Stimulated activated CD4-positive, alpha-beta T cell treated with anti-CD3 and anti-CD28 coated beads, Interleukin-12 subunit alpha, Interleukin-12 subunit beta, amount 100 ng/mL, for 4 hours (primary cell): Measurements from ENCODE around the gene UBE2M.

ENCODE experiments used
- DNase-seq: peaks from one replicate; pipeline ENCODE4 v3.0.0-alpha.2; 2020

Gene UBE2M

DNA sequence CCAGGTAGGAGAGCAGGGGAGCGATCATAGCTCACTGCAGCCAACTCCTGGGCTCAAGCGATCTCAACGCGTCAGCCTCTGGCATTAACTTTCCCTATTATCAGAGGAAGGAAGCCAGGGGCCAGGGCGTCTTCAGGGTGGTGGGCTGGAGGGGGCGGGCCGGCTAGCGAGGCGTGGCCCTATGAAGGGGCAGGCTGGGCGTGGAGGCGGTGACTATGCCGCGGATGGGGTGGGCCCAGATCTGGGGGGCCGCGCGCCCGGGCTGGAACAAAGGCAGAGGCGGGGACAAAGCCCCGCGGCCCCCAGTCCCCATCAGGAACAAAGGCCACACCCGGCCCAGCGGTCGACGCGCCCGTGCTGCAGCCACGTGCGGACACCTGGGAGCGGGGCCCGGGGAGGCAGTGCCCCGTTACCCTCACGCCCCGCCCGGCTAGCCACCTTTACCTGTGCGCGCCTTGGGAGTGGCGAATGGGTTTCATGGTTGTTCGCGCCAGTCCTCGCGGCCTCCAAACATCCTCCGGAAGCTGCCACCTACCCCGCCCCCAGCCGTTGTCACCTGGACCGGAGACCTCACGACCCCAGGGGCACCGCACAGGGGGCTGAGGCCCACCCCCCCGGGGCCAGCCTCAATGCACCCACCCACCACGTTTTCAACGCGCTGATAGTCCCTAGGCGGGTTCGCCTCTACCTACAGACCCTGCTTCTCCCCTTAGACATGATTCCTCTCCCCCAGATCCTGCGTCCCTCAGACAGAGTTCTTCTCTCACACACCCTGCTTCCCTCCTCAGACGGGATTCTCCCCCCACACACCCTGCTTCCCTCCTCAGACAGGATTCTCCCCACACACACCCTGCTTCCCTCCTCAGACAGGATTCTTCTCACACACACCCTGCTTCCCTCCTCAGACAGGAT lies 19.9 kb downstream of the UBE2M start:
- DNase-seq = no peak

DNA sequence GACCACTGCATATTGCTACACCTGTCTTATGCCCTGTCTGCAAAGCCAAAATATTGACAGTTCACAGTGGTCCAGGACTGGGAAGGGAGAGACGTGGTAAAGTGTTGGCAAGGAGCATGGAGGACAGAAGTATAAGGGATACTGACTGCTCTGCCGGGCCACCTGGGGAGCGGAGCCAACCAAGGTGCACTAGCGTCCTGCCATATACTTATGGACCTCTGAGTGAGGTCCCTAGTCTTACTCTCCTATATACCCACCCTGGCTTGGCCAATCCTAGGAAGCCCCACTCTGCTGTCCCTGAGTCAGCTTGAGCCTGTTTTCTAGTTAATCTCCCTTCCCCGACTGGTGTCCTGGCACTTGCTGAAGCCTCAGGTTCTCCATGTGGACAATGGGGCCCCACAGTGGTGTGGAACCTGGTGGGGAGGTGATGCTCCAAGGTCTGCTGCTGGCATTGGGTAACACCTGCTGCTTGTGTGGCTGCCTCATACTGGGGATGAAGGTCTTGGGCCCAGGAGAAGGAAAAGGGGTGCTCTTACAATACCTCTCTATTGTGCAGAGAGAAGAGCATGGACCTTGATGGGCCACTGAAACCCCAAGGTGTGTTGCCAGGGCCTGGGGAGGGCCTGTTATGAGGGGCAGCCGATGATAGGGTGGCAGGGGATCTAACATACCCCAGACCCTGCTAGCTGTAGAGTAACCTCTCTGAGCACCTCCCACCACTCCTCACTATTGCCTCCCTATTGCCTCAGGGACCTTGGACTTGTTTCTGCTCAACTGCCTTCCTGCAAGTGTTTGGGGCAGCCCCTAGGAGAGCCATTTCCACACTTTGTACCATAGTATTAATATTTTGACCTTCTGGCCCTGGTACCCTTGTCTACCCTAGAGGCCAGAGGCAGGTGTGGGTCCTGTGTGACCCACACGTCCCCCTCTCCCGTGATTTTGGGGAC lies 21.3 kb downstream of the UBE2M start:
- DNase-seq = no peak

DNA sequence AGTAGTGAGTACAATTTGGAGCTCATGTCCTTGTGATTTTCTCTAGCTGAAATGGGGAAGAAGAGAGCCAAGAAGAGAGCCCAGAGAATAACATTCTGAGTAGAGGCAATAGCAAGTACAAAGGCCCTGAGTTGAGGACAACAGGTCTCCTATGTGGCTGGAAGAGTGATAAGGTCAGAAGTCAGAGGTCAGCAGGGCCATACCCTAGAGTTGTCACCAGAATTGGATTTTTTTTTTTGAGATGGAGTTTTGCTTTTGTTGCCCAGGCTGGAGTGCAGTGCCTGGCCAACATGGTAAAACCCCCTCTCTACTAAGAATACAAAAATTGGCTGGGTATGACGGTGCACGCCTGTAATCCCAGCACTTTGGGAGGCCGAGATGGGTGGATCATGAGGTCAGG lies 22.6 kb downstream of the UBE2M start:
- DNase-seq = no peak

DNA sequence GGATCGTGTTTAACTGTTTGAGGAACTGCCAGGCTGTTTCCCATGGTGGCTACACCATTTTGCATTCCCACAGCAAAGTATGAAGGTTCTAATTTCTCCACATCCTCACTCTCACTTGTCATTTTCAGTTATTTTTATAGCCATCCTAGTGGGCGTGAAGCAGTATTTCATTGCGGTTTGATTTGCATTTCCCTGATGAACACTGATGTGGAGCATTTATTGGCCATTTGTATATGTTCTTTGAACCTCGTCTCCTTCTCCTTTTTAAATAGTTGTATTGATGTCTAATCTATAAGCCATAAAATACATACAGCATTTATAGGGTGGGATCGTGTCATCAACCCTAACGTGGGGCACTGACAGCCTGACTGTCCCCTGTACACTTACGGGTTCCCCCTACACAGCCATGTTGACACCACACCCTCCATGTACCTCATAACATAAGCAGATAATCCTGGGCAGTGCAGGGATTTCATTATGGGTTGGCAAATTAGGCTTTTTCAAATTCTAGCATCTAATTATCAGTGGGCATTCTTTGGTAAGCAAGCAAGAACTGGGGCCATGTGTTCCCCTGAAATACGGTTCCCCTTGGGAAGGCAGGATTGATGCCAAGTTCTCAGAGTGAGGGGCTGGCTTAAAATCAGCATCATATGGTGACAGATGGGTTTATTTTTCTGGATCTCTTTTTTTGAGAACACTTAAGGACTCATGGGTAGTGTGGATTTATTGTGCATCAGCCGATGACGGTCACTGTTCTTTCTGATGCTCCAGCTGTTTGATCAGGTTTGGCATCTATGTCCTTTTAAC lies 27.2 kb downstream of the UBE2M start:
- DNase-seq = no peak

DNA sequence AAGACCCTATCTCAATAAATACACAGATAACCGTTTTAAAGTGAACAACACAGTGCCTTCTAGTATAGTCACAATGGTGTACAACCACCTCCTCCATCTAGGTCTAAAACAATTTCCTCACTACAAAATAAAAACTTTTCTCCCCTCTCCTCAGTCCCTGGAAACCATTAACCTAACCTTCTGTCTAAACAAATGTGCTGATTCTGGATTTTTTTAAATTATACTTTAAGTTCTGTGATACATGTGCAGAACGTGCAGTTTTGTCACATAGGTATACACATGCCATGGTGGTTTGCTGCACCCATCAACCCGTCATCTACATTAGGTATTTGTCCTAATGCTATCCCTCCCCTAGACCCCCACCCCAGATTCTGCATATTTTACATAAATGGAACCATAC lies 29.0 kb downstream of the UBE2M start:
- DNase-seq = no peak

DNA sequence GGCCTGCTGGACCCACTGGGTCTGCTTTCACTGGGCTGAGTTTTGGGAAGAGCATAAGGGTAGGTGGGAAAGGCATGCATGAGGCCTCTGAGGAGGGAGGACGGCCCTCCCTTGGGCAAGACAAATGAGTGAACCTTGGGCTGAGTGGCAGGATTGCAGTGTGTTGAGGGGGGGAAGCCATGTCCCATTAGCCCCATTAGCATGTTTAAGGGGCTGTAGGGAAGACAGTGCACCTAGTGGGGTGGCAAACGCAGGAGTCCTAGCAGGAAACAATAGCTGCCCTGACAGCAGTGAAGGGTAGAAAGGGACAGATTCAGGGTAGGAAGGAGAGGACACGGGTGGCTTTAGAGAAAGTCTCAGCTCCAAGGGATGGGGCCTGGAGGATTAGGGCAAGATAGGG lies 35.7 kb downstream of the UBE2M start:
- DNase-seq = no peak

DNA sequence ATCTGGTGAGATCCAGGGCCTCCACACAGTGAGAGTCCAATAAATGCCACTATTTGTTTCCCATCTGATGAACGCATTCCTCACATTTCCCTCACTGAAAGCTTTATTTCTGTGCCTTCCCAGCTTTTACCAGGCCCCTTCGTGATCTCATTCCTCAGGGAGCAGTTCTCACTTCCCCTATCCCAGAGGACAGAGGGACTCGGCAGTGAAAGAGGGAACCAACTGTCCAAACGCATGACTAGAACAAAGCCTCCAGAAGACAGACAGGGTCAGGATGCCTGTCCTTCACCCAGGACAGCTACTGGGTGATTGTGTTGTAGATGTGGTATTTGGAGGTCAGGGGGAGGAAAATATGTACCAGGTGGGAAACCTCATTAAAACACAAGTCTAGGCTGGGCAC lies 36.8 kb downstream of the UBE2M start:
- DNase-seq = no peak

DNA sequence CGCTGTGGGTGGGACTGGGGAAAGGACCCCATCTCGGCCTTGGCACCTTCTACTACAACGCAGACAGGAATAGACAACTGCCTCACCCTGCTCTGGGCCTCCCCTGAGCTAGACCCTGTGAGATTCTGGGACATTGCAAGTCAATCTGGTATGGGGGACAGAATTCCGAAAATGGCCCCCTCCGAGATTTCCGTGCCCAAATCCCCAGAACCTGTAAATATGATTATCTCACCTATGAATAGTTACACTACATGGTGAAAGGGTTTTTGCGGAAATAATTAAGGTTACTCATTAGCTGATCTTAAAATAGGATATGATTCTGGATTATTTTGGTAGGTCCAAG lies 38.2 kb downstream of the UBE2M start:
- DNase-seq = no peak

DNA sequence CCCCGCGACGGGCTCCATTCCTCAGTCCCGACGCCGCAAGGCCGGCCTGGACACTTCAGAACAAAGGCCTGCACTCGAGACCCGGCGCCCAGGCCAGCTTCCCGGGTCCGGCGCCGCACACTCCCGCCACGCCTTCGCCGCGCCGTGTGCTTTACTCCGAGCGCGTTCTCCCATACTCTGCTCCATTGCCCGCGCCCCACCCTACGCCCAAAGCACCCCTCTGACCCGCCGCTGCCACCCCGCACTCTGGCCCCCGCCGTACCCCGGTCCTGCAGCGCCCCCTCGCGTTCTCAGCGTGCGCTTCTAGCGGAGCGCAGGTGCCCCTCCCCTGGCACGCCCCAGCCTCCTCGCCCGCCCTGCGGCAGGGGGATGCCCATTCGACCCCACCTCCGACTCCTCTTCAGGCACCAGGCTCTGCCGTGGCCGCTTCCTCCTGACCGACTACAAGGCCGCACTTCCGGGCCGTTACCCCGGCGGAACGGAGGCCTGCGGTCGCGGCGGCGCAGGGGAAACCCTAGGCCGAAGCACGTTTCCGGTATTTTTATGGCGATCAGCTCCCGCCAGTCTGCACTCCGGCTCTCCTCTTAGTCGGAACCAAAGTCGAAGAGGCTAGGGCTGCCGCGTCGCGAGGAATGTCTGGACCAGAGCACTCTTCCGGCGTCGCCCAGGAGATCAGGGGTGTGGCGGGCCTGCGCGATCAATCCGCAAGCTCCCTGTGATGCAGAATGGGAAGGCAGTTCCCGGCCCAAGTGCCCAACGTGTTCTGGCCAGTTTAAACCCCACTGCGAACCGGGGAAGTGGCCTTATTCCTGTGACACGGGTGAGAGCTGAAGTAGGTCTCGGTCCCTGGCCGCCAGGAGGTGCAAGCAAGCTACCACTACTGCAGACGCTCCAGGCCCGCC lies 38.8 kb downstream of the UBE2M start, which contains the start of gene ZBTB45:
TSS of gene ZBTB45 (minus strand) at position 456 of the 902 bp plus-strand sequence. CDS start 2,137 bp downstream, outside the sequence.
- DNase-seq = peak; percentile 89

DNA sequence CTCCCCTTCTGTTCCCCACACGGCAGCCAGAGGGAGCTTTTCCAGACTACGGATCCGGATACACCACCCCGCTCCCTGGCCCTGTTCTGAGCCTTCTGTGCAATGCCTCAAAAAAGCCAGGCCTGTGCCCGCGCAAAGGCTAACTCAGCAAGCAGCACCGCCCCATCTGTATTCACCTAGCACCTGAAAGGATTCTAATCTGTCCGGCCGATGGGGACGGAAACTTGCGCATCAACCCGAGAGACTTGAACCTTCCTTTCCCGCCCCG lies 39.4 kb downstream of the UBE2M start:
- peak; percentile 45 for DNase-seq

DNA sequence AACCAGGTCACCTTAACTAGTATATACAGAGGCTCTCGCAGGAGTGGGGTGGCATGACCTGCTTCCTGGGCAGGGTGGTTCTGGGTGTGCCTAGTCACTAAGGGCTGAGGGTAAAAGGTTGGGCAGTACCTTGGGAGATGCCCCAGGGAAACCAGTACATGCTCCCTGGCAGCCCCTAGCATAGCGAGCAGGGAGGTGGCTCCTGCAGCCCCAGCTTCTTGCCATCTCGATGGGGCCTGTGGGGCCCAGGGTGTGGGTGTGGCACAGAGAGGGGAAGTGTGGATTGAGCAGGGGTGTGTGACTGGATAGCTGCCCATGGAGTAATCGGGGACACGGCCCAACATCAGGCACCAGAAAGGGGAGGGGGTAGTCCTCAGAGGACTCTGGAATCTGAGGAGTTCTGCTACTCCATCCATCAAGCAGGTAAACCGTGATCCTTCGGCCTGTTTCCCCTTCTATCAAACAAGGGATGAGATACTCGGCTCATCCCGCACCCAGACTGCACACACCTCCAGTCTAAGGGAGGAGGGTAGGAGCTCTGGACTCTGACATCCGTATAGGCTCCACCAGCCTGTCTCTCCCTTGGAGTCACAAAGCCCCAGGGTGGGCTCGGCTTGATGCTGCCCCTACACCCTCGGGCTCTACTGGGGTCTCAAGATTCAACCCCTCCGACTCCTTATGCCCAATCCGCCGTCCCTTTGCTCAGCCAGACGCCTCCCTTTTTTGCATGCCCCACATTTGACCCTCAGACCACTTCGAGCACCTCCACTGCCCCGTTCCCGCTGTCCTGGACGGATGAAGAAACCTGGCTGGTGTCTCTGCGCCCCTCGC lies 39.9 kb downstream of the UBE2M start:
- DNase-seq = no peak

DNA sequence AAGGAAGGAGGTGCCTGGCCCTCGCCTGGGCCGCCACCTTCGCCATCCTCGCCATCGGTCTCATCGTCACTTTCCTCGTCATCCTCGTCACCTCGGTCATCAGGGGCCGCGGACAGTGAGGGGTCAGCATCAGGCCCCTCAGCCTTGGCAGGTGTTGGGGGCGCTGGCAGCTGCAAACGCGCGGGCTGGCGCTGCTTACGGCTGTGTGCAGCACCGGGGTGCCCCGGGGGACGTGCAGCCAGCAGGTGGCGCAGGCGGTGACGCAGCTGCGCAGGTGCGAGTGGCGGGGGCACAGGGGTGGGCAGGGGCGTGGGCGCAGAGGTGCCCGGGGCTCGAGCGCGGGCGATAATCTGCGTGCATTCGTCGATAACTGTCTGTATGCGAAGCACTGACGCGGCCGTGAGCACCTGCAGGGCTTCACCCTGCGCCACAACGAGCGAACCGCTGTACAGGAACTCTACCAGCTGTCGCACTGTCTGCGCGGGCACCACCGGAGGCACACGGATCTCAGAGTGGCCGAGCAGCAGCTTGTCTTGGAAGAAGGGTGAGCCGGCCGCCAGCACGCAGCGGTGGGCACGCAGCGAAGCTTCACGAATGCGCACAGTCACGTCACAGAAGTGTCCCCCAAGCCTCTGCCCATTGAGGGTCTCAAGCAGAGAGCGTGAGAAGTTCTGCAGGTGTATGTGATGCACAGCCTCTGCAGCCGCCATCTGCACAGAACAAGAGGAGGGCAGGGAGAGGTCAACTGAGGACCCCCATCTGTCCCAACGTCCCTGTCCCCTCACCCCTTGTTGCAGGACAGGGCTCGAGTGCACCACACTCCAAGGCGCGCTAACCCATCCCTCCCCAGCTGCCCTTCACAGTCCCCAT lies 41.2 kb downstream of the UBE2M start:
- no peak for DNase-seq

DNA sequence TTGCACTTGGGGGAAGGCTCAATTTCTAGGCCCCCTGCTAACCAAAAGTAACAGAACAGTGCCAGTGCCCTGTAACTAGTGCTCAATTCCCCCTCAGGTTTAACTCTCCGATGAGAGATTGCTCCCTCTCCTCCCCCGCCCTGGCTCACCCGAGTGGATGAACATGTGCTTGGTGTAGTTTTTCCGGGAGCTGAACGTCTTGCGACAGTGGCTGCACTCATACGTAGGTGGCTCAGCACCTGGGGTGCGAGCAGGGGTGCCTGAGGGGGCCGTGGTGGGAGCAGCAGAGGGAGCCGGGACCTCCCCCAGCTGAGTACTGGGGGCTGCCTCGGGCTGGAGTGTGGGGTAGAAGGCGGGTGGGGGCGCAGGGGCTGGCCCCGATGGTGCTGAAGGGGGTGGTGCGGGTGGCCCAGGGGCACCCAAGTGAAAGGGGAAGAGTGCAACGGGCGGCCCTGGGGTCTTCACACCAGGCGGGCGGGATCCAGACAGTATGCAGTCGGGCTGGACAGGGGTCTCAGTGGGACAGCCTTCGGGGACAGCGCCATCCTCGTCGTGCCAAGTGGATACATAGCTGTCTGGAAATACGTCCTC lies 42.1 kb downstream of the UBE2M start:
- no peak for DNase-seq

DNA sequence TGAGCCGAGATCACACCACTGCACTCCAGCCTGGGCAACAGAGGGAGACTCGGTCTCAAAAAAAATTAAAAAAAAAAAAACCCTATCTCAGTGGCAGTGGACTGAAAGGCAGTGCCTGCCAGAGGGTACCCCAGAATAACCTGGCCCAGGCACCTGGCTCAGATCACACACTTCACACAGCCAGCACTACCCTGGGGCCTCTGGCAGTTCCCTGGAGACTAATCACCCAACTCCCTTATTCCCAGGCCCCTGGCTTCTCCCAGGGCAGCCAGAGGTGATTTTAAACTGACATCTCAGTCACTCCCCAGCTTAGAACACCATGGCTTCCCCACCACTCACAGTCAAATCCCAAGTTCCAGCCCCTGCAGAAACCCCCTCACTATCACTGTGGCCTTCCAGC lies 43.2 kb downstream of the UBE2M start:
- no peak for DNase-seq

DNA sequence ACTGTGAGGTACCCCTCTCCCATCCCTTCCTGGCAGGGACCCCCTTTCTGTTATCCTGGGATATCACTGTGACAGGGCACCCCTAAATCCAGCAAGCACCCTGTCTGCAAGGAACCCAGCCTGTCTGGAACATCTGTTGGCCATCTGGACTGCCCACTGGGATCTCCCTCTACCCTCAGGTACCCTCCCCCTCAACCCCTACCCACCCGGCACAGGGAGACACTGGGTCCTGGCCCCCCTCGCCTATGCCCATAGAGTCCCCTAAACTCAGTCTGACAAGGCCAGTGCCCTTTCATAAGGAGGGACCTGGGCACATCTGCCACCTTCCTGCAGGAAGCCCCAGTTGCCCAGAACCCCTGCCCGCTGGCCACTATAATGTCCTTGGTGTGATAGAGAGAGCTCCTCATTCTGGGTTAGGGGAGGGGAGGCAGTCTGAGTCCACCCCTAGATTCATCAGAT lies 43.8 kb downstream of the UBE2M start:
- DNase-seq = no peak

DNA sequence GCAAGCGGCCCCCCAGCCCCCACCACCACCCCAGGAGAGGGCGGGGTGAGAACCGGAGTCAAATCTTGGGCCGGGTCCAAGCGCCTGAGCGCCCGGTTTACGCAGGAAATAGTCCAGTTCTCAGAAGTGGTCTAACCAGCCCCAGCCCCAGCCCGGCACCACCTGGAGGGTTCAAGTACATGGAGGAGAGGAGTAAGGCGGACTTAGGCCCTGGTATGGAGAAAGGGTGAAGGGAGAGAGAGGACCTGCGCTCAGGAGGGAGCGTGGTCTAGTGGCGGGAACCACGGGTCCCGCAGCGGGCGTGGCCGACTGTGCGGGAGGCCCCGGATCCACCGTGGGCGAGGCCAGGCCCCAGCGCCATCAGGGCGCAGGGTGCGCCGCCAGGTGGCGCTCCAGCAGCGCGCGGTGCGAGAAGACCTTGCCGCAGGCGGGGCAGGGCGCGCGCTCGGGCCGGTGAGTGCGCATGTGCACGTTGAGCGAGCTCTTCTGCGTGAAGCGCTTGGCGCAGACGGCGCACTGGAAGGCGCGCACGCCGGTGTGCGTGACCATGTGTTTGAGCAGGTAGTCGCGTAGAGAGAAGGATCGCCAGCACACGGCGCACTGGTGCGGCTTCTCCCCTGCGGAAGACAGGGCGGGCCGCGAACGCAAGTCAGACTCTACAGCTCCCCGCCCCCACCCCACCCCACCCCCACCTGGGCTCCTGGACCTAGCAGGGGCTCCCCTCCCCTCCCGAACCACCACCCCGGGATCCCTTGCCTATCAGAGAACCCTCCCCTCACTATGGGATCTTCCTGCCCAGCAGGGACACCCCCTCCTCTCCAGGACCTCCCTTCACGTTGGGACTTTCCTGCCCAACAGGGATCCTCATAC lies 44.5 kb downstream of the UBE2M start:
- DNase-seq = peak; percentile 97

DNA sequence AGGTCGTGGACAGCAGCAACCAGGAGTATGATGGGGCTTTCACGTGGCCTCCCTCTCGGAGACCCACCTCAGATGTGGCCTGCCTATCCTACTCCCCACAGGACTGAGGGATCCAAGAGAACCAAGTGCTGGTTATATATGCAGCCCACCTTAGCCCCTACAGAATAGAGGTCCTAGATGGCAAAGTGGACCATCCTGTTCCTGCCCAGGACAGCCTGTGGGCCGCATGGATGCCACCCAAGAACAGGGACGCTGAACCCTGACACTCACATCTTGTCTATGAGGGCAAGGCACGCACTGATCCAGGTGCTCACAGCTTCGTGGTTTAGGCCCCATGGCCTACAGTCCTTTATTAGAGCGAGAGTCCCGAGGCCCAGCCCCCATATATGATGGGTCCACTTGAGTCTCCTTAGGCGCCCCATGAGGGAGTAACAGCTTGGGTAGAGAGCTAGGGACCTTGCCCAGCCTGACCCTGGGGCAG lies 45.2 kb downstream of the UBE2M start:
- no peak for DNase-seq
